ENCODE results near the gene PCBP3.
"Not testable (repeated sequence)": the region's sequence is repeated elsewhere in the genome, so short reads cannot be mapped to it uniquely, and the experiment has no call there.

DNA sequence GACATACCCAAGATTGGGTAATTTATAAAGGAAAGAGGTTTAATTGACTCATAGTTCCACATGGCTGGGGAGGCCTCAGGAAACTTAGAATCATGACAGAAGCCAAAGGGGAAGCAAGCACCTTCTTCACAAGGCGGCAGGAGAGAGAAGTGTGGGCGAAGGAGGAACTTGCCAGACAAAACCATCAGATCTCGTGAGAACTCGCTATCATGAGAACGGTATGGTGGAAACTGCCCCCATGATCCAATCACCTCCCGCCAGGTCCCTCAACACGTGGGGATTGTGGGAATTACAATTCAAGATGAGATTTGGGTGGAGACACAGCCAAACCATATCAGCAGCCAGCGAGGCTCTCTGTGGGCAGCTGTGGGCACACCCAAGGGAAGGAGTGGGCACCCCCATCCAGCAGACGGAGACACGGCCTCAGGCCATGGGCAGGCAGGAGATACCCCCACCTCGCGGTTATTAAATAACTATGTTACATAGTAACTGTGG, 189.3 kb downstream of the PCBP3 start:
- TF ChIP-seq EZH2 (IDR thresholded peaks at IDR 0.05; ENCODE audit: low read depth, low read length, severe bottlenecking); JUN (IDR thresholded peaks at IDR 0.05; ENCODE audit: low read depth, low read length); POLR2AphosphoS5 (IDR thresholded peaks at IDR 0.05; ENCODE audit: low read depth, low read length); NANOG (IDR thresholded peaks at IDR 0.05; ENCODE audit: insufficient read depth, low read depth, low read length, poor library complexity, severe bottlenecking): not testable (repeated sequence)
- TF ChIP-seq, protein P1, sequence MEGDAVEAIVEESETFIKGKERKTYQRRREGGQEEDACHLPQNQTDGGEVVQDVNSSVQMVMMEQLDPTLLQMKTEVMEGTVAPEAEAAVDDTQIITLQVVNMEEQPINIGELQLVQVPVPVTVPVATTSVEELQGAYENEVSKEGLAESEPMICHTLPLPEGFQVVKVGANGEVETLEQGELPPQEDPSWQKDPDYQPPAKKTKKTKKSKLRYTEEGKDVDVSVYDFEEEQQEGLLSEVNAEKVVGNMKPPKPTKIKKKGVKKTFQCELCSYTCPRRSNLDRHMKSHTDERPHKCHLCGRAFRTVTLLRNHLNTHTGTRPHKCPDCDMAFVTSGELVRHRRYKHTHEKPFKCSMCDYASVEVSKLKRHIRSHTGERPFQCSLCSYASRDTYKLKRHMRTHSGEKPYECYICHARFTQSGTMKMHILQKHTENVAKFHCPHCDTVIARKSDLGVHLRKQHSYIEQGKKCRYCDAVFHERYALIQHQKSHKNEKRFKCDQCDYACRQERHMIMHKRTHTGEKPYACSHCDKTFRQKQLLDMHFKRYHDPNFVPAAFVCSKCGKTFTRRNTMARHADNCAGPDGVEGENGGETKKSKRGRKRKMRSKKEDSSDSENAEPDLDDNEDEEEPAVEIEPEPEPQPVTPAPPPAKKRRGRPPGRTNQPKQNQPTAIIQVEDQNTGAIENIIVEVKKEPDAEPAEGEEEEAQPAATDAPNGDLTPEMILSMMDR (IDR thresholded peaks at IDR 0.05; ENCODE audit: control extremely low read depth in 1 of 3, insufficient read depth in 1 of 3, low read depth in 1 of 3, low read length in 3 of 3): not testable (repeated sequence)
